PC-9 (cell line): Measurements from ENCODE around the gene RASSF10. TPM values are rescaled to one million over a fixed set of nuclear protein-coding genes. Genes with fewer than 3 reads are reported as not detected.

Experiments used
- BruUV-seq: library from RNA; stranded (reverse); fragments of 400-500 nt; replicated peaks from 2 replicates; lab custom pipeline; 2021; lab: Mats Ljungman, UMichigan
- CTCF ChIA-PET: fragments of 300-600 bp; sonication (Branson Sonifier 250); formaldehyde crosslinking; loops from one replicate; lab custom pipeline; 2022; ENCODE audit warnings: antibody characterized with exemption; lab: Charles Lee
- POLR2A ChIA-PET: fragments of 300-600 bp; sonication (Branson Sonifier 250); formaldehyde crosslinking; loops from one replicate; lab custom pipeline; 2022; ENCODE audit warnings: antibody characterized with exemption; ENCODE audit not compliant: unreplicated experiment; lab: Charles Lee
- DNase-seq, 2 experiments: peaks; one replicate each; pipeline versions ENCODE4 v3.0.0 to v3.0.0-alpha.2; 2015 to 2022; ENCODE audit warnings: mixed read lengths in 1 of 2
- H2AFZ ChIP-seq: fragments of 200-600 bp; sonication (generic); 2 replicates; pipeline ENCODE4 v1.8.1; 2017; ENCODE audit warnings: antibody characterized with exemption
- H3F3A ChIP-seq: fragments of 200-600 bp; sonication (generic); 2 replicates; pipeline ENCODE4 v1.8.1; 2017; ENCODE audit warnings: antibody characterized with exemption, mild to moderate bottlenecking, low read depth; ENCODE audit not compliant: insufficient read depth
- H3K27ac ChIP-seq: fragments of 200-600 bp; sonication (generic); 2 replicates; pipeline ENCODE4 v1.6.1; 2016; ENCODE audit warnings: mixed run types
- H3K27me3 ChIP-seq: fragments of 200-600 bp; sonication (generic); 2 replicates; pipeline ENCODE4 v1.6.1; 2016; ENCODE audit warnings: low read depth, mixed run types; ENCODE audit not compliant: insufficient read depth
- H3K36me3 ChIP-seq: fragments of 200-600 bp; sonication (generic); 2 replicates; pipeline ENCODE4 v1.6.1; 2016; ENCODE audit warnings: low read depth, mixed run types
- H3K4me1 ChIP-seq: fragments of 200-600 bp; sonication (generic); replicated peaks from 2 replicates; pipeline ENCODE4 v1.6.1; 2016; ENCODE audit warnings: mixed run types; ENCODE audit not compliant: insufficient read depth
- H3K4me2 ChIP-seq: fragments of 200-600 bp; sonication (generic); 2 replicates; pipeline ENCODE4 v1.6.1; 2017; ENCODE audit warnings: mixed run types
- H3K4me3 ChIP-seq: fragments of 200-600 bp; sonication (generic); 2 replicates; pipeline ENCODE4 v1.6.1; 2016; ENCODE audit warnings: mixed run types
- H3K79me2 ChIP-seq: fragments of 200-600 bp; sonication (generic); 2 replicates; pipeline ENCODE4 v1.6.1; 2017; ENCODE audit warnings: low read depth, mixed run types
- H3K9me2 ChIP-seq: fragments of 200-600 bp; sonication (generic); 2 replicates; pipeline ENCODE4 v1.8.1; 2017; ENCODE audit warnings: mild to moderate bottlenecking; ENCODE audit not compliant: insufficient read depth
- H3K9me3 ChIP-seq: fragments of 200-600 bp; sonication (generic); 2 replicates; pipeline ENCODE4 v1.8.1; 2016; ENCODE audit warnings: low read depth; ENCODE audit not compliant: insufficient read depth
- H4K20me1 ChIP-seq: fragments of 200-600 bp; sonication (generic); 2 replicates; pipeline ENCODE4 v1.8.1; 2017; ENCODE audit not compliant: insufficient read depth
- CTCF ChIP-seq: fragments of 200-600 bp; sonication (generic); conservative IDR thresholded peaks from 2 replicates; pipeline ENCODE4 v1.6.1; 2017; ENCODE audit warnings: mixed run types, antibody characterized with exemption, mild to moderate bottlenecking, moderate library complexity
- EZH2 ChIP-seq: fragments of 200-600 bp; sonication (generic); IDR thresholded peaks from 2 replicates; pipeline ENCODE4 v1.8.0; 2017; ENCODE audit warnings: antibody characterized with exemption, low read depth
- intact Hi-C: fragments of 100-400 bp; cut with micrococcal nuclease; formaldehyde crosslinking; loops from one replicate; pipeline ENCODE4 v1.10.0; 2022; ENCODE audit not compliant: unreplicated experiment
- total RNA-seq: library from RNA; stranded (reverse); gene quantifications from 2 replicates; pipeline ENCODE4 v1.2.3, GENCODE V29; 2021

RASSF10 gene
- total RNA-seq, 1 experiment from 2014 or later, result 0.35 TPM

GRCh38 chr11:13031349-13031748 is 22.2 kb downstream of the RASSF10 start:
- no peak for TF ChIP-seq CTCF
- TF ChIP-seq EZH2, result no peak
- intact Hi-C loops, result no loop called here
- Histone ChIP-seq H3K79me2 (no peaks in the 10 kb centered on the region), H3F3A (no peaks in the 10 kb centered on the region), H3K9me2 (no peaks in the 10 kb centered on the region), H2AFZ (no peak overlapping the region), H3K4me1 (no peaks in the 10 kb centered on the region), H3K4me3 (no peak overlapping the region), H3K27ac (no peak overlapping the region), H4K20me1 (no peaks in the 10 kb centered on the region), H3K27me3 (no peaks in the 10 kb centered on the region), H3K4me2 (no peak overlapping the region), H3K36me3 (no peaks in the 10 kb centered on the region), H3K9me3 (no peaks in the 10 kb centered on the region)
- BruUV-seq, result no TSS peak
- no peak for DNase-seq
- ChIA-PET POLR2A (no interaction called here), CTCF (interaction anchor here (0.6 kb wide), 1 partner anchor 48 kb away, joined by 3 read pairs; no protein-coding TSS in a partner anchor)

- H2AFZ ChIP-seq, result no peak overlapping the region
- no peaks in the 10 kb centered on the region for H3K36me3 ChIP-seq
- intact Hi-C loops, result no loop called here
- H3K27me3 ChIP-seq, result no peaks in the 10 kb centered on the region
- TF ChIP-seq CTCF (no peak), EZH2 (no peak)
- no peak overlapping the region for H3K4me2 ChIP-seq
- no peaks in the 10 kb centered on the region for H3K79me2 ChIP-seq
- no peak overlapping the region for H3K27ac ChIP-seq
- DNase-seq, result no peak
- H3K4me1 ChIP-seq, result no peaks in the 10 kb centered on the region; the same call in 1 of the 2 replicates
- H3K9me2 ChIP-seq, result no peaks in the 10 kb centered on the region
- no TSS peak for BruUV-seq
- H3K9me3 ChIP-seq, result no peaks in the 10 kb centered on the region
- H4K20me1 ChIP-seq, result no peaks in the 10 kb centered on the region
- no peak overlapping the region for H3K4me3 ChIP-seq
- ChIA-PET POLR2A (no interaction called here), CTCF (no interaction called here)
- H3F3A ChIP-seq, result no peaks in the 10 kb centered on the region
These were observed 24.8 kb downstream of the RASSF10 start for GRCh38 chr11:13033760-13034533.

GRCh38 chr11:13035711-13036110 is 26.6 kb downstream of the RASSF10 start:
- Histone ChIP-seq H3K4me1 (no peaks in the 10 kb centered on the region; the same call in 1 of the 2 replicates), H2AFZ (no peak overlapping the region), H3K79me2 (no peaks in the 10 kb centered on the region), H3K36me3 (no peaks in the 10 kb centered on the region), H3K27ac (no peak overlapping the region), H3K9me2 (no peaks in the 10 kb centered on the region), H3F3A (no peaks in the 10 kb centered on the region), H3K4me2 (no peak overlapping the region), H3K27me3 (no peaks in the 10 kb centered on the region), H4K20me1 (no peaks in the 10 kb centered on the region), H3K9me3 (no peaks in the 10 kb centered on the region), H3K4me3 (no peak overlapping the region)
- POLR2A ChIA-PET, result no interaction called here
- TF ChIP-seq CTCF (no peak), EZH2 (no peak)
- BruUV-seq, result no TSS peak
- CTCF ChIA-PET, result no interaction called here
- DNase-seq, result no peak
- intact Hi-C loops, result no loop called here
